DOHH2 (cell line): ENCODE measurements around the gene PFDN5.

ENCODE experiments used
- H3F3A ChIP-seq: fragments of 200-600 bp; sonication (generic), shearing (Covaris generic); 2 replicates; pipeline ENCODE4 v1.6.0; 2016; ENCODE audit warnings: antibody characterized with exemption, mild to moderate bottlenecking; ENCODE audit not compliant: control insufficient read depth, insufficient read depth
- H3K27ac ChIP-seq: fragments of 200-600 bp; sonication (generic); 2 replicates; pipeline ENCODE4 v1.5.1; 2014; ENCODE audit warnings: low read depth, mild to moderate bottlenecking, low read length, moderate library complexity
- H3K27me3 ChIP-seq: fragments of 200-600 bp; sonication (generic); 2 replicates; pipeline ENCODE4 v1.6.1; 2014; ENCODE audit warnings: mild to moderate bottlenecking, low read length, mixed read lengths; ENCODE audit not compliant: control insufficient read depth
- H3K36me3 ChIP-seq: fragments of 200-600 bp; sonication (generic); 2 replicates; pipeline ENCODE4 v1.6.1; 2014; ENCODE audit warnings: mild to moderate bottlenecking, low read length, moderate library complexity, mixed read lengths; ENCODE audit not compliant: control insufficient read depth
- H3K4me1 ChIP-seq: fragments of 200-600 bp; sonication (generic); 2 replicates; pipeline ENCODE4 v1.6.1; 2014; ENCODE audit warnings: mild to moderate bottlenecking, low read length, mixed read lengths; ENCODE audit not compliant: control insufficient read depth
- H3K4me2 ChIP-seq: fragments of 200-600 bp; sonication (generic); 2 replicates; pipeline ENCODE4 v1.6.0; 2014; ENCODE audit warnings: mild to moderate bottlenecking, low read length, moderate library complexity
- H3K4me3 ChIP-seq: fragments of 200-600 bp; sonication (generic); 2 replicates; pipeline ENCODE4 v1.5.1; 2014; ENCODE audit warnings: mild to moderate bottlenecking, low read length, mixed read lengths
- H3K79me2 ChIP-seq: fragments of 200-600 bp; sonication (generic); 2 replicates; pipeline ENCODE4 v1.6.1; 2014; ENCODE audit warnings: mild to moderate bottlenecking, low read length, mixed read lengths; ENCODE audit not compliant: control insufficient read depth
- H3K9me2 ChIP-seq: fragments of 200-600 bp; sonication (generic); replicated peaks from 2 replicates; pipeline ENCODE4 v1.6.1; 2014; ENCODE audit warnings: mild to moderate bottlenecking, low read length, mixed read lengths; ENCODE audit not compliant: control insufficient read depth
- H3K9me3 ChIP-seq: fragments of 200-600 bp; sonication (generic); 2 replicates; pipeline ENCODE4 v1.6.1; 2014; ENCODE audit warnings: antibody characterized with exemption, low read length, mixed read lengths; ENCODE audit not compliant: control insufficient read depth, insufficient read depth
- H4K20me1 ChIP-seq: fragments of 200-600 bp; sonication (generic); 2 replicates; pipeline ENCODE4 v1.6.0; 2014; ENCODE audit warnings: low read depth, mild to moderate bottlenecking, antibody characterized with exemption, low read length, moderate library complexity; ENCODE audit not compliant: control insufficient read depth, insufficient read depth
- EZH2phosphoT487 ChIP-seq: fragments of 200-600 bp; sonication (generic); IDR thresholded peaks from 2 replicates; pipeline ENCODE4 v1.6.1; 2017; ENCODE audit warnings: borderline replicate concordance, mild to moderate bottlenecking, antibody characterized with exemption, low read length, moderate library complexity, mixed read lengths
- TF ChIP-seq, protein P1 (sequence below): fragments of 200-600 bp; sonication (generic); IDR thresholded peaks from one replicate; pipeline ENCODE4 v1.5.1; 2014; ENCODE audit warnings: antibody characterized with exemption, mild to moderate bottlenecking, low read depth, low read length; ENCODE audit not compliant: poor library complexity, severe bottlenecking

Gene PFDN5

GRCh38 chr12:53338017-53338416 is 42.7 kb downstream of the PFDN5 start:
- no peak overlapping the region for H3K27ac ChIP-seq
- H3K4me2 ChIP-seq, result peak overlapping the region; percentile 31
- no peaks in the 10 kb centered on the region for H3K36me3 ChIP-seq
- no peaks in the 10 kb centered on the region for H3K9me3 ChIP-seq
- H3K4me1 ChIP-seq, result peaks cover 35% of the 10 kb centered on the region
- H4K20me1 ChIP-seq, result no peaks in the 10 kb centered on the region
- H3K27me3 ChIP-seq, result peaks cover 25% of the 10 kb centered on the region
- H3K79me2 ChIP-seq, result no peaks in the 10 kb centered on the region
- H3F3A ChIP-seq, result peaks cover under 1% of the 10 kb centered on the region; the same call in 1 of the 2 replicates
- no peaks in the 10 kb centered on the region for H3K9me2 ChIP-seq
- peak overlapping the region; percentile 25; the same call in 1 of the 2 replicates for H3K4me3 ChIP-seq
- TF ChIP-seq EZH2phosphoT487, result no peak
- TF ChIP-seq, protein P1, sequence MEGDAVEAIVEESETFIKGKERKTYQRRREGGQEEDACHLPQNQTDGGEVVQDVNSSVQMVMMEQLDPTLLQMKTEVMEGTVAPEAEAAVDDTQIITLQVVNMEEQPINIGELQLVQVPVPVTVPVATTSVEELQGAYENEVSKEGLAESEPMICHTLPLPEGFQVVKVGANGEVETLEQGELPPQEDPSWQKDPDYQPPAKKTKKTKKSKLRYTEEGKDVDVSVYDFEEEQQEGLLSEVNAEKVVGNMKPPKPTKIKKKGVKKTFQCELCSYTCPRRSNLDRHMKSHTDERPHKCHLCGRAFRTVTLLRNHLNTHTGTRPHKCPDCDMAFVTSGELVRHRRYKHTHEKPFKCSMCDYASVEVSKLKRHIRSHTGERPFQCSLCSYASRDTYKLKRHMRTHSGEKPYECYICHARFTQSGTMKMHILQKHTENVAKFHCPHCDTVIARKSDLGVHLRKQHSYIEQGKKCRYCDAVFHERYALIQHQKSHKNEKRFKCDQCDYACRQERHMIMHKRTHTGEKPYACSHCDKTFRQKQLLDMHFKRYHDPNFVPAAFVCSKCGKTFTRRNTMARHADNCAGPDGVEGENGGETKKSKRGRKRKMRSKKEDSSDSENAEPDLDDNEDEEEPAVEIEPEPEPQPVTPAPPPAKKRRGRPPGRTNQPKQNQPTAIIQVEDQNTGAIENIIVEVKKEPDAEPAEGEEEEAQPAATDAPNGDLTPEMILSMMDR, result no peak

DNA sequence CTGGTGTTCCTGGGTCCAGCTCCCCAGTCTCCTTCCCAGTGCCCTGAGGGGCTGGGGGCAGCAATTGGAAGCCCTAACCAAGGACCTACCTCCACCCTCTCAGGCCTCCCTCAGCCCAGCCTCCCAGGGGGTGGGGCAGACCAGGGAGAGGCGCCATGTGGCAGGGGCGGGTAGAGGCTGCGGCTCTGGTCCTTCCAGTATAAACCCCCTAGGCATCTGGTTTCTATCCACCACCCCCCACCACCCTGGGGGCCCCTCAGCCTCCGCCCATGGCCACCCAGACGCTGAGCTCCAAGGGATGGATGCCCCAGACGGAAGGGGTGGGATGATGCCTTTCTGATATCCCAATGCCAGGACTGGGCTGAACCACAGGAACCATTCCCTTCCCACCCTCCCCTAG is 43.6 kb downstream of the PFDN5 start:
- Histone ChIP-seq H3K27ac (no peak overlapping the region), H3K4me3 (no peak overlapping the region), H3K9me3 (no peaks in the 10 kb centered on the region), H4K20me1 (no peaks in the 10 kb centered on the region), H3K4me1 (peaks cover 41% of the 10 kb centered on the region), H3K36me3 (no peaks in the 10 kb centered on the region), H3F3A (peaks cover 9% of the 10 kb centered on the region), H3K9me2 (no peaks in the 10 kb centered on the region), H3K79me2 (no peaks in the 10 kb centered on the region), H3K4me2 (no peak overlapping the region), H3K27me3 (peaks cover 25% of the 10 kb centered on the region)
- TF ChIP-seq EZH2phosphoT487, result no peak
- TF ChIP-seq, protein P1, result no peak

DNA sequence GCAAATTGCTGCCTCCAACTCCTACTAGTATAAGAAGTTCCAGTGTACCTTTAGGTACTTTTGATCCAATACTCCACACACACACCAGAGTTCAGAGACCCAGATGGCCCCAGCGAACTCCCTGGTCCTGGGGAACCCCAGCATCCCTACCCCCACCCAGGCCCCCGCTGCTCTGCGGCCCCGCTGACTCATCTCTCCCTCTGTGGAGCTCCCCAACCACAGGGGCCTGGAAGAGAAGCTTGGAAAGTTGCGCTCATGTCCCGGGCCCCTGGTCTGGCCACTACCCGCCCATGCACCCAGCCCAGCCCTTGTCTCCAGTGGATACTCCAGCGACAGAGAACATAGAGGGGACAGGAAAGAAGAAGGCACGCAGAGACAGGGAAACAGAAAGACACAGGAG is 45.1 kb downstream of the PFDN5 start:
- H3K9me3 ChIP-seq, result no peaks in the 10 kb centered on the region
- H3K4me3 ChIP-seq, result no peak overlapping the region
- H3K9me2 ChIP-seq, result no peaks in the 10 kb centered on the region
- H3K27me3 ChIP-seq, result peaks cover 25% of the 10 kb centered on the region
- no peak overlapping the region for H3K4me2 ChIP-seq
- TF ChIP-seq EZH2phosphoT487, result no peak
- TF ChIP-seq, protein P1, result no peak
- H4K20me1 ChIP-seq, result no peaks in the 10 kb centered on the region
- H3K79me2 ChIP-seq, result no peaks in the 10 kb centered on the region
- peaks cover 49% of the 10 kb centered on the region for H3K4me1 ChIP-seq
- H3K36me3 ChIP-seq, result no peaks in the 10 kb centered on the region
- no peak overlapping the region for H3K27ac ChIP-seq
- peaks cover 14% of the 10 kb centered on the region for H3F3A ChIP-seq

DNA sequence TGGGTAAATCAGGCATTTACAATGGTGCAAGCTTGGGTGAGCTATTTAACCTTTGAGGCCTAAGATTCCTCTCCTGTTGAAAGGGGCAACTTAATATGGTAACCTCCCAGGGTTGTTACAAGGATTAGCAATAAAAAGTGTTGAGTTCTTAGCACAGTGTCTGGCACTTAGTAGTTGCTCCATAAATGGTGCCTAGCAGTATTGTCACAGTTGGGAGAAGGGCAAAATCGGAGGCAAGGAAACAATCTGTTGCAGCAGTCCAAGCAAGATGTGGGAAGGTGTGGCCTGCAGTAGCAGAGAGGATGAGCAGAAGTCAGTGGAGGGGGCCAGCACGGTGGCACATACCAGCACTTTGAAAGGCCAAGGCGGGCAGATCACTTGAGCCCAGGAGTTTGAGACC is 48.1 kb downstream of the PFDN5 start:
- Histone ChIP-seq H3F3A (peaks cover 14% of the 10 kb centered on the region), H3K4me2 (no peak overlapping the region), H3K79me2 (no peaks in the 10 kb centered on the region), H3K36me3 (no peaks in the 10 kb centered on the region), H3K9me3 (no peaks in the 10 kb centered on the region), H3K27me3 (peaks cover 6% of the 10 kb centered on the region), H3K9me2 (no peaks in the 10 kb centered on the region), H3K4me3 (no peak overlapping the region), H3K27ac (no peak overlapping the region), H3K4me1 (peaks cover 27% of the 10 kb centered on the region), H4K20me1 (0 out of 2 replicates have a peak, but pooled peaks cover 3% of the 10 kb centered on the region)
- TF ChIP-seq, protein P1, result no peak
- TF ChIP-seq EZH2phosphoT487, result no peak
